ENCODE results near the gene LSP1.

Gene LSP1

DNA sequence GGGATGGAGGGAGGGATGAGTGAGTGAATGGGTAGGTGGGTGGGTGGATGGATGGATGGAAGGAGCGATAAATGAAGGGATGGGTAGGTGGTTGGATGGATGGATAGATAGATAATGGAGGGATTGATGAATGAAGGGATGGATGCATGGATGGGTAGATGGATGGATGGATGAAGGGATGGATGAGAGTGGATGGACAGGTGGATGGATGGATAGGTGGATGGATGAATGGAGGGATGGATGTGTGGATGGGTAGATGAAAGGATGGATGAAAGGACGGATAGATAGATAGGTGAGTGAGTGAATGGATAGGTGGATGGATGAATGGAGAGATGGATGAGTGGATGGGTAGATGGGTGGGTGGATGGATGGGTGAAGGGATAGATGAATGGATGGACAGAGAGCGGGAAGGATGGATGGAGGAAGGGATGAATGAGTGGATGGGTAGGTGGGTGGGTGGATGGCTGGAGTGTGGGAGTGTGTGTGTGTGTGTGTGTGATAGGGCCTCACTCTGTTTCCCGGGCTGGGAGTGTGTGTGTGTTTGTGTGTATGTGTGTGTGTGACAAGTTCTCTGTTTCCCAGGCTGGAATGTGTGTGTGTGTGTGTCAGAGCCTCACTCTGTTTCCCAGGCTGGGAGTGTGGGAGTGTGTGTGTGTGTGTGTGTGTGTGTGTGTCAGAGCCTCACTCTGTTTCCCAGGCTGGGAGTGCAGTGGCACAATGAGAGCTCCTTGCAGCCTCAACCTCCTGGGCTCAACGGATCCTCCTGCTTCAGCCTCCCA lies 40.9 kb downstream of the LSP1 start:
- DNase-seq = no peak

DNA sequence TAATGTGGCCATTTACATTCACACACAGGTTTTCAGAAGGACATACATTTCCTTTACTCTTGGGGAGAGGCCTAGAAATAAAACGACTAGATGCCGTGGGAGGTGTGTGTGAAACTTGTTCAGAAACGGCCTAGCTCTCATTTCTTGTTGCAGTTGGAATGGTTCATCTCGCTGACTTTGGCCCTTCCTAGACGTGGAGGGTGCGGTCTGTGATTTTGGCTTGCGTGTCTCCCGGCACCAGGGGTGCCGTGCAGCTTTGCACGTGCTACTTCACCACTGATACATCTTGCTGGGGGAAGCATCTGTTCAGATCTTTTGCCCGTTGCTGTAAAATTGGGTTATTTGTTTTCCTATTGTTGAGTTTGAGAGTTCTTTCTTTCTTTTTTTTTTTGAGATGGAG lies 41.9 kb downstream of the LSP1 start:
- no peak for DNase-seq

DNA sequence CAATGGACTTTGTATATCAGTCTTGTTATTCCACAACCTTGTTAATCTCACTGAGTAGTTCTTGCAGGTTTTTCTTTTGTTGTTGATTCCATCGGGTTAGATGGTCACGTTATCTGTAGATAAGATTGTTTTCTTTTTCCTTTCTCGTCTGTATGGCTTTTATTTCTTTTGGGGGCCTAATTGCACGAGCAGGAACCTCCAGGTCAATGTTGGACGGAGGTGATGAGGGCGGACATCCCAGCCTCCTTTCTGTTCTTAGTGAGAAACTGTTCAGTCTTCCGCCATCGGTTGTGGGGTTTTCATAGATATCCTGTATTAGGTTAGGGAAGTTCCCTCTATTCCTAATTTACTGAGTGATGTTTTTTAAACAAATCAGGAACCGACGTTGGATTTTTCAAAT lies 43.6 kb downstream of the LSP1 start:
- DNase-seq = no peak

DNA sequence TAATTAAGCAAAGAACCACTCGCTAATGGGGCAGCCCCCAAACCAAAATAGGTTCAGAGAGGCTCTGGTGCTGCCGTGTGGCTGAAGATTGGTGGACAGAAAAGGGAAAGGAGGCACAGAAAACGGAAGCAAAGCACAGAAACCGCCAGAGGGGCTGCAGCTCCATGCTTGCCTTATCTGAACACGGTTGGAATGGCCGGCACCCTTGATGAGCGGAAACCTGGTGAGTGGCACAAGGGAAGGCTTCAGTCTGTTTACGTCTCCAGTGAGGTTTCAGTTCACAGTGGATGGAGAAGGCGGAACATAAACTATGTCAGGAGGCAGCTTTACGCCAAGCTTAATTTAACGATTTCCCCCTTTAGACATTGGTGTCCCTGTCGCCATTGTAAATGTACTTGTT lies 44.0 kb downstream of the LSP1 start:
- peak; percentile 84 for DNase-seq

DNA sequence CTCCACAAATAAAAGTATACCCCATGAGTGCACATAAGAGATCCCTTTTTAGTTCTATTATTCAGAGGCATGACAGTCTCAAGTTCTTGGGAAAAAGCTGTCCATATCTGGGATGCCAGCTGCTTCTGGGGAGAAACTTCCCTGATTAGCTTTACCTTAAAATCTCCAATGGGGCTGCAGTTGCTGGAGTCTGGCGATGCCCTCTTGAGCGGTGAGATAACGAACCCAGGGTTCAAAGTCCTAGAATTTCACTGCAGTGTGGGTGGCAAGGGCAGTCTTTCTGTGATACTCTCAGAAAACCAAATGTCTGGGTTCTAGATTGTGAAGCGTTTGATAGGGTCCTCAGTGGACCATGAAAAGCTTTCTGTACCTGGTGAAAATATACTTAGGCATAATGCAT lies 46.2 kb downstream of the LSP1 start:
- peak; percentile 56 for DNase-seq

DNA sequence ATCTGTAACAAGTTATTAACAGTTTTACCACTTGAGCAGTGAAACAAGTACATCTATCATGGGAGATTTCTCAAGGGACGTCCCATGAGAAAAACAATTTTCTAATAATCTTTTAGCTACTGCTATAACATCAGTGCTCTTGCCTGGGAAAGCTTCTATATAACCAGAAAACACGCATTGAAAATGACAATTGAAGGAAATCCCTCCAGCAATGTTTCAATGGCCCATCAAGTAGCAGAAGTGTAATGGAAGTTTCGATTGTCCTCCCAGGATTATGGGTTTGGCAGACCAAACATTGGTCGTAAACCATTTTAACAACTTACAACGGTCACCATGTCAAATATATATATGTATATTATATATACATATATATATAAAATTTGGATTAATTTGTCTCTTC lies 46.8 kb downstream of the LSP1 start:
- no peak for DNase-seq

DNA sequence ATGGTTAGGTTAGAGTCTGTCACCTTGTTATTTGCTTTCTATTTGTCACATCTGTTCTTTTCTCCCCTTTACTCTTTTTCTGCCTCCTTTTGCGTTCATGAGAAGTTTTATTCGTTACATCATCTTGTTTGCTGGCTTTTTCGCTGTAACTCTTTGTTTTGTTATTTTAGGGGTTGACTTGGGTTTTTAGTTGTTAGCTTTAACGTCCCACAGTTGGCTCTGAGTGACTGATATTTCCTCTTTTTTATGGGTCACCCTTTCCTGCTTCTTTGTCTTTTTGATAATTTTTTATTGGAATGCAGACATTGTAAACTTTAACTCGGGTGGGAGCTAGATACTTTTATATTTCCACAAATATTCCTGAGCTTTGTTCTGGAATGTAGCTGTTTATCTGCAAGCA lies 53.3 kb downstream of the LSP1 start:
- DNase-seq = no peak

DNA sequence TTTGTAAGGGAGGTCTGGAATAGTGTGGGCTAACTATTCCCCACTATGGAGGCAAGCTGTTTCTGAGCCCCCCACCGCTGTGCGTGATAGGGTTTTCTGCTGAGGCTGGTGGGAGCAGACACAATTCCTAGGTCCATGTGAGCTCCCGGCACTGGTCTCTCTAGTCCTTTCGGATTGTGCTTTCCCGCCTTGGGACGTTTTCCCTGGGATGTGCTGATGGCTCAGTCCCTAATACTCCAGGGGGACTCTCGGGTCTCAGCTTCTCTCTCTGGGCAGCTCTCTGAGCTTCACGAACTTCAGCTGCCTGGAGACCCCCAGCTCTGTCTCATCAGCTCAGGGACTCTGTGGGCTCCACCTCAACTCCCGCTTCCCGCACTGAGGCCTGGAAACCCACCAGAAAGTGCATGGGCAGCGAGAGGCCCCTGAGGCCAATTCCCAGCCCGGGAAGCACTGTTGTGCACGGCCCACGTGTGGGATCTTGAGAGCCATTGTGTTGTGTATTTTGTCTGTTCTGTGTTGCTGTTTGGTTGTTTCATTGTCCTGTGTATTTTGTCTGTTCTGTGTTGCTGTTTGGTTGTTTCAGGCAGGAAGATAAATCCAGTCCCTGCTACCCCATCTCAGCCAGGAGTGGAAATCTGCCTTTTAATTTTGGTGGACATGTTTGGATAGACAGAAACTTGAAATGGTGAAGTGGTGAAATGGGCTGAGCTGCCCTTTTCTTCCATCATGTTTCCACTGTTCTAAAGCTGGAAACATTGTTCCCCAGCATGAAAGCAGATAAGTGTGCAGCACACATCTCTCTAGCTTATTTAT lies 53.9 kb downstream of the LSP1 start:
- DNase-seq = no peak

DNA sequence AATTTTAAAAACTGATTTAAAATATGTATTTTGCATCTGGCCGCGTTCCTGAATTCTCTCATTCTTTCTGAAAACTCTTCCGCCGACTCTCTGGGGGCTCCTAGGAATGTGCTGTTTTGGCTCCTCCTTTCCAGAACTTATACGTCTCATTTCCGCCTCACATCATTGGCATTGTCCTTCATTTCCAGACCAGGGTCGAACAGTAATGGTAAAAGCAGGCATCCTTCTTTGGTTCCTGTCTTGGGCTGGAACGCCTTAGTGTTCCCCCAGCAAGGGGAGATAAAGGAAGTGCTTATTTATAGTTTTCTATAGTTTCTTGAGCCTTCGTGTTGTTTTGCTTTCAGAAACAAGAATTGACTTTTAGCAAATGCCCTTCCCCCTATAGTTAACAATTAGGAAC lies 55.7 kb downstream of the LSP1 start:
- no peak for DNase-seq

DNA sequence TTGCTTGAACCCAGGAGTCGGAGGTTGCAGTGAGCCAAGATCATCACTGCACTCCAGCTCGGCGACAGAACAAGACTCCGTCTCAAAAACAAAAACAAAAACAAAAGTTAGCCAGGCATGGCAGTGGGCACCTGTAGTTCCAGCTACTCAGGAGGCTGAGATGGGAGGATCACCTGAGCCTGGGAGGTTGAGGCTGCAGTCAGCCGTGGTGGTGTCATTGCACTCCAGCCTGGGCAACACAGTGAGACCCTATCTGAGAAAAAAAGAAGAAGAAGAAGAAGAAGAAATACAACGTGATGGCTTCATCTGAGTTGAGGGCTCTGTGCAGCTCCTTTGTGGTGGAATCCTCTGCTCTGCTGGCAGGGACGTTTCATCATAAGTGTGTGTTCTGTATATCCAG lies 56.6 kb downstream of the LSP1 start:
- no peak for DNase-seq

DNA sequence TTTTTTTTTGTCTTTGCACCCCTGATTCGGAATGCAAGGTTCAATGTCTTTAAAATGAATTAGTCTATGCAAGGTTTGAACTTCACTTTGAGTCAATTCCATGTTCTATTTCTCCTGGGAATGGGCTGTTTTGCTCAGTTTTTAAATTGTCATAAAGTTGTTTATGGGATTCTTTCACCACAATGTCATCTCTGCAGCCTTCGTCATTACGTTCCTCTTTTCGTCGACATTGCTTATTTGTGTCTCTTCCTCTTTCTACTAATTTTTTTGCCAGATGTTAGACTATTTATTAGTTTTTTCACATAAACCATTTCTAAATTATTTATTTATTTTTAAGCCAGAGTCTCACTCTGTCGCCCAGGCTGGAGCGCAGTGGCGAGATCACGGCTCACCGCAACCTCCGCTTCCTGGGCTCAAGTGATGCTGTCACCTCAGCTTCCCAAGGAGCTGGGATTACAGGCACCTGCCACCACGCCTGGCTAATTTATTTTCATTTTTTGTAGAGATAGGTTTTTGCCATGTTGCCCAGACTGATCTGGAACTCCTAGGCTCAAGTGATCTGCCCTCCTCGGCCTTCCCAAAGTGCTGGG lies 59.5 kb downstream of the LSP1 start:
- peak; percentile 53 for DNase-seq

DNA sequence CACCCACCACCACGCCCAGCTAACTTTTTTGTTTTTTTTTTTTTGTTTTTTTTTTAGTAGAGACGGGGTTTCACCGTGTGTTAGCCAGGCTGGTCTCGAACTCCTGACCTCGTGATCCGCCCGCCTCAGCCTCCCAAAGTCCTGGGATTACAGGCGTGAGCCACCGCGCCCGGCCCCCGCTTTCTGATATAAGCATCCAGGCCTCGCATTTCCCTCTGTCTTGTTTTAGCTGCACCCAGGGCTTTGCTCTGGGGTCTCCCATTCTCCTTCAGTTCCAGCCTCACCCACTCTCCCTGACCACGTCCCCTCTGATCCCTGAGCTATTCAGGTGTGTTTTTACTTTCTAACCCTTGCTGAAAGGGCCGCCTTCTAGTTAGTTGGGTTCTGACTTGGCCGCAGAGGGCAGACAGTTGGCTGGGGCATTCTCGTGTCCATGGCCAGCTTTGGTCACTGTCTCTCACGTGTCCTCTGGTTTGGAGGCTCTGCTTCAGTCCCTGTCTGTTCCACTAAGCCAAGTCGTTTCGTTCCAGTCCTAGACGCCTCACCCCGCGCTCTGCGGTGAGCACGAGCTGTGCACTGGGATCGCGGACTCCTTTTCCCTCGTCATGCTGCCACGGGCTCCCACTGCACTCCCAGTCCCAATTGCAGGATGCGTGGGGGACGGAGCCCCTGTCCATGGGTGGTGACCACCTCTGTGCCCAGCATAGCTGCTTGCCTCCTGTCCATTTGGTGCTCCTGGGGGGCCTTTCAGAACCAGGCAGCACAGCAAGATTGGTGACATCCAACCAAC lies 60.6 kb downstream of the LSP1 start:
- DNase-seq = no peak

DNA sequence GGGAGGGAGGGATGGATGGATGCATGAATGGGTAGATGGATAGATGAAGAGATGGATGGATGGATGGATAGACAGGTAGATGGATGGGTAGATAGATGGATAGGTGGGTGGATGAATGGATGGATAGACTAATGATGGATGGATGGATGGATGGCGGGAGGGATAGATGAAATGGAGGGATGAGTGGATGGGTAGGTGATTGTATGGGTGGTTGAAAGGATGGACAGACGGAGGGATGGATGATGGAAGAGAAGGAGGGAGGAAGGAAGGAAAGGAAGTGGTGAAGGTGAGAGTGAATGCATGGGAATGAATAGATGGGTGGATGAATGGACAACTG lies 62.9 kb downstream of the LSP1 start:
- no peak for DNase-seq

DNA sequence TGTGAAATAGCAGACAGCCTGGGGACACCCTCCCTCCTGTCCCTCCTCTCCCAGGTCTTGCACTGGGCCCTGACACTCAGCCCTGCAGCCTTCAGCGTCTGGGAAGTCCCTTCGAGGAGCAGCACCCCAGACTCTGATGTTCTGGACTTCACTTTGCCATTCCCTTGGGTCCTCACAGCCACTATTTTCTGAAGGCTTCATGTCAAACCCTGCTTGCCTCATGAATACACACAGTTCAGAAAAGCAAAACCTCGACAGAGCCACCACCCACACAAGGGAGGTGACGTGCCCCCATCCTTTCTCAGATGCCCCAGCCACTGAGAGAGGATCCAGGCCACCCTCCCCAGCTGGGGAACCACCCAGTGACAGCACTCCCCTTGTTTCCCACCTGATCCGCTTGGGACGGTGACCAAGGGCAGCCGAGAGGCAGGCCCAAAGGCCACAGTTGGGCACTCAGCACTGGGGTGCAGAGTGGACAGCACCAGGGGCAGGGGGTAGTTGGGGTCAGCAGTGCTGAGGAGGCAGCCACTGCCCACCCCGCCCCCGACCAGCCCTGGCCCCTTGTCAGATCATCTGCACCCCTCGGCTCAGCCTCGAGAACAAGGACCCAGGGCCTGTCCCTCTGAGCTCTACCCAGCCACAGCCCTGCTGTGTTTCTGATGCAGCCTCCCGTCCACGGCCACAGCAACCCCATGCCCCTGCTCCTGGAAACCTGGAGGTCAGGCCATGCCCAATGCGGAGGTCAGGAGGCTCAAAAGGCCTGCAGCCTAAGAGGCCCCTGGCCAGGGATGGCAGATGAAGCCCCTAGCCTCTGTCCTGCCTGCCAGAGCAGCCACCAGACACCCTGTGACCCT lies 63.5 kb downstream of the LSP1 start:
- no peak for DNase-seq

DNA sequence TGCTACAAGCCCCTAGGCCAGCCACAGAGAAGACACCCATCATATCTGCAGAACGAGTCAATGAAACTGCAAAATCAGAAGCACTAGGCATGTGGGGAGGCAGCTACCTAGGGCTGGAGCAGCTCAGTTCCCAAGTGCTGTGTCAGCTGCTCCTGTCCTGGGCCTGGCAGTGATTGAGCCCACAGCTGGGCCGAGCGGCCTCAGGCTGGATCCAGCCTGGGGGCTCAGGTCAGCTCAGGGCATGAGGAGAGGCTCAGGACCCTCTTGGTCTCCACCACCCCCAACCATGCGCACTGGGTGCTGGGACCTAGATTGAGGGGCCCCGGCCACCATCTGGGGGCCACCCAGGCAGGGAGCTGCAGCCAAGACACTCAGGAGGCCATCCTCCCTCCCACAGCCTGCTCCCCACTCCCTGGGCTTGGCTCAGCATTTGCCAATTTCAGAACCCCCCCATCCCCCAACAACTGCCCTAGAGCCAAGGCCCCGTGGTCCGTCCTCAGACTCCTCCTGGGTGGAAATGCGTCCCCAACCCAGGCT lies 64.2 kb downstream of the LSP1 start:
- no peak for DNase-seq

DNA sequence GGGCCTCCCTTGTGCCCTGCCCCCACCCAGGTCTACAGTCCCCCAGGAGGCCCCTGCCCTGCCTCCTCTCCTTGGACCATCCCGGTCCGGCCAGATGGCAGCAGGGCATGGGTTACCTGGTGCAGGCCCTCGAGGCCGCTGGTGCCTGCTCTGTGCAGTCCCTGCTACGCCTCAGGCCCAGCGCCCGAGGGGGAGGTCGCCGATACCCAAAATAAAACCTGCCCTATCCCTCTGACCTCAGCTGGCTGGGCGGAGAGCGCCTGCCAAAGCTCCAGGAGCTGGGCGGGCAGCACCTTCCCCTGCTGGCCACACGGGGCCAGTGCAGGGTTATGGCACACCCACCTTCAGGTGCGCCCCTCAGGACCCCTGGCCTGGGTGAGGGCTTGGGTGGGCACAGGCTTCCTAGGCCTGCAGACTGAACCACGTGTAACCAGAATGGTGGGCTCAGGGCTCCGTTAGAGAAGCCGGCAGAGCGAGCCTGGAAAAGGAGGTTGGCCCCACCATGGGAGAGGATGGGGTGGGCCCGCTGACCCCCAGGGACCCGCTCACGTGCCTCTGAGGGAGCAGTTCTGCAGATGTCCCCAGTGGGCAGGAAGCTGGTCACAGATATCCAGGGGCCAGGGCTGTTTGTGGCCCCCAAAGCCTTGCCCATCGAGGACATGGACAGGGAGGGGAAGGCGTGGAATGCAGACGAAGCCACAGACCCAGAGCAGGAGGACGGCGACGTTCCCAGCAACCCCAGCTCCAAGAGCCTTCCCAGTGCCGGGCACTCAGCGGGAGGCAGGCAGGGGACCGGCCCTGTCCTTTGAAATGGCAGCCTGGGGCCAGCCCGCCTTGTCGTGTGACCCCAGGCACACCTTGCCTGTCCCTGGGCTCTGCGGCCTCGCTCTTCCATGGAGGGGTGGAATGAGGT lies 64.9 kb downstream of the LSP1 start:
- no peak for DNase-seq

DNA sequence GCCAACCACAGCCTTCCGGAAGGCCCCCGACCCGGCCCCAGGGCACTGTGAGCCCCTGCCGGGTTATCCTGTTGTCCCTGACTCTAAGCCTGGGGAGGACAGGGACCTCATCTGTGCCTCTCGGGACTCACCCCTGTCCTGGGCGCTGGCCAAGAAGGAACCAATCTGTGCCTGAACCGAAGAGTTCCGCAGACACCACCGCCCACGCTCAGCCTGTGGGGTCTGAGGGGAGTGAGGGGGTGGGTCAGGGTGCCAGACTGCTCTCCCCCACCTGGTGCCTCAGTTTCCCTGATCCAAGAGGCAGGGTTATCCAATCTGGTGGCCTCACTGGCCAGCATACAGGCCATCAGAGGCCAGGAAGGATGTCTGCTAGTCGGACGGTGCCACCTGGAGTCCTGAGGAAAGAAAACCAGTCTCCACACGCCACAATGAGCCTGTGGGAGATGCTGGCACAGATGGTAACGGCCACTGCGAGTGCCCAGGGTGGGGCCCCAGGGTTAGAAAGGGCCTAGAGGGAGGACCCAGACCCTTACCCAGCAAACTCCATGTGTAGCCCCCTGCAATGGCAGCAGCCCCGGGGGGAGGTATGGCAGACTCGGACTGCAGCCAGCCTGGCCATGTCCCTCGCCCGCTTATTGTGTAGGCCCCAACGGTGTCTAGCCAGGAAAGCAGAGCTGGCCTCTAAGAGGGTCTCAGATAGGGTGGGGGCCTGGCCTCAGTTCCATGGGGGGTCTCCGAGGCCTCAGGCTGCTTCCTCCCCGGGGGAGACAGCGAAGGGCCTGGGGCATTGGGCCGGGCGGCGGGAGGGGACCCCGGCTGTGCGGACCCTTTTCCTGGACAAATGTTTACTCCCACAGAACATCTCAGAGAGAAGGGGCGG lies 65.8 kb downstream of the LSP1 start:
- DNase-seq = no peak

DNA sequence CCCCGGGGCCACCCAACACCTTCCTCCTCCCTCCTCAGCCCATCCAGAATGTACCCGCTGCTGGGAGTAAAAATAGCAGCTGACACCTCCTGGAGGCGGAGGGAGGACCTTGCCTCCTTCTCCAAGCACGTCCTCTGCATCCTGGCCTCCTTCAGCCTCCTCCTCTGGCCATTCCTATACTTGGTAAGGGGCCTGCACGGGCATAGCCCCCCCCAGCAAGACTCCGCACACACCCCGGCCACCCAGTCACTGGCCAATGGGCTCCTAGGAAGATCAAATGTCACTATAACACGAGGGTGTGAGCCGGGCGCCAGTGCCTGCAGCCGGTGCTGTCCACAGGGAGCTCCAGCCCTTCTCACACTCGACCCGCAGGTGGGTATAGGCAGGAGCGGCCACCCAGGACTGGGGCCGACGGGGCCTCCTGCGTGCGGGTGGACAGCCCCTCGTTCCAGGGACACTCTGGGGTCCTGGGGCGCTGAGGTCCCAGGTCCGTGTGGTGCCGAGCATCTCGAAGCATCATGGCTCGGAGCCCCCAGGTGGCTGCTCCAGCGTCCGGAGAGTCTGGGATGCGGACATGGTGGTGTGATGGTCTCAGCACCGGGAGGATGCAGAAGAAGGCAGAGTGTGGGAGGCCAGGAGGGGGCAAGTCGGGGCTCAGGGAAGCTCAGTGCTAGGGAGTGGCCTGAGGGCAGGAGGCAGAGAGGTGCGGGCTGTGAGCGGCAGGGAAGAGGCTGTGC lies 66.7 kb downstream of the LSP1 start, which contains the start of gene TNNT3:
TNNT3 (plus strand) TSS at position 313 of the 737 bp plus-strand sequence. CDS start 3,172 bp downstream, outside the sequence.
- no peak for DNase-seq

Measured in hematopoietic multipotent progenitor cell treated with erythropoietin and hydrocortisone succinate and interleukin-3 and kit ligand, for 4 days (in vitro differentiated cells).